ENCODE data around the gene CD46. TPM values are rescaled to one million over a fixed set of nuclear protein-coding genes. Genes with fewer than 3 reads are reported as not detected.

CD46 gene
- total RNA-seq, 2 experiments from 2014 or later: 75.0 to 80.2 TPM

Other genes starting within 250 kb of the CD46 start
- not detected for gene CR1L, start 106.9 kb upstream of the CD46 start, total RNA-seq
- under 1 TPM in 1 of 2 experiments, not detected in 1; 0.02 TPM for gene CD34, start 159.1 kb downstream of the CD46 start, total RNA-seq